GM18868 (cell line): Measurements from ENCODE around the gene DCC.

Source experiments
- ATAC-seq: cut with Tn5 transposase; IDR thresholded peaks from one replicate; pipeline ENCODE4 v1.9.1; 2021; ENCODE audit warnings: mild to moderate bottlenecking, moderate library complexity; ENCODE audit not compliant: unreplicated experiment

DCC gene

DNA sequence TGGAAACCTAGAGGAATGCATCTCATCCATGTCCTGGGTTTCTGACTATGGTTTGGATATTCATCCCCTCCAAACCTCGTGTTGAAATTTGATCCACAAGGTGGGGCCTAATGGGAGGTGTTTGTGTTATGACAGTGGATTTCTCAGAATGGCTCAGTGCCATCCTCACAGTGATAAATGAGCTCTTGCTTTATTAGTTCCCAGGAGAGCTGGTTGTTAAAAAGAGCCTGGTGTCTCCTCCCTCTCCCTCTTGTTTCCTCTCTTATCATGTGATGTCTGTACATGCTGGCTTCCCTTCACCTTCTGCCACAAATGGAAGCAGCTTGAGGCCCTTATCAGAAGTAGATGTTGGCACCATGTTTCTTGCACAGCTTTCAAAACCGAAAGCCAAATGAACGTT lies 424.3 kb downstream of the DCC start:
- no peak for ATAC-seq

DNA sequence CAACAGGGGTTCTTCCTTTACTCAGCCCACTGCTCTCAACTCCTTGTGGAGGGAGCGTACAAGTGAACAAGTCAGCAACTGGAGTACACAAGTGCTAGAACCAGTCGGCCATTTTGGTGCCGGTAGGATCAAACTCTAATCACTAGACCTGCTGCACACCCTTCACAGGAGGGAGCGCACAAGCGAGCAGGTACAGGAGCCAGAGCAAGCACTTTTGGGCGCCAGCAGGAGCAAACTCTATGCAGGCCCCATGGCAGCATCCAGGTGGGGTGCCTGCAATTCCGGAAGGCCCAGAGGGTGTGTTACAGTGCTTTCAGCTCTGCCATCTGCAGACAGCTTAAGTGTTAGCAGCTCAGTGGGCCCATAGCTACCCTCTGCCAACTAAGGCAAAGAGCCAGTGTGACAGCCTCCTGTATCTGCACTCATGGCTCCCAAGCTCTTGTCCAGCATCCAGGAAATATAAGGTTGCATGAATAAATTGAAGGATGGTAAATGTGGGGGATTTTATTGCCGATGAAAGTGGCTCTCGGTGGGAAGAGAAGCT lies 426.1 kb downstream of the DCC start:
- no peak for ATAC-seq

DNA sequence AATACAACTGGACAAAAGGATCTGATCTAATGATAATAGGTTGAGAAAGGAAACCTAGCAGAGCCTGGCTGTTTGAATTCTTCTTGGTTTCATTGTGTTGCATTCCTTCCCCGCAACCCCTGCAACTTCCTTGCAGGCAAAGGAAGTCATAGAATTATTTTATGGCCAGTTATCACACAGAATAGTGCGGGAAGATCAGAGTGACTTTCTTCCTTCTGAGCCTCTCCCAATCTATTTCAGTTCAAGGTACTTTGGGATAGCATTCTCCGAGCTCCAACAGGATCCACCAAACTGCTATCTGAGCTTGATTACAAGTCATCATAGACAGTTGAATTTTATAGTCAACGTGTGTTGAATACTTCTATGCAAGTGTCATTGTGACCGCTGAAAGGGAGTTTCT lies 441.1 kb downstream of the DCC start:
- no peak for ATAC-seq

GRCh38 chr18:52791321-52791720 lies 451.3 kb downstream of the DCC start:
- no peak for ATAC-seq

DNA sequence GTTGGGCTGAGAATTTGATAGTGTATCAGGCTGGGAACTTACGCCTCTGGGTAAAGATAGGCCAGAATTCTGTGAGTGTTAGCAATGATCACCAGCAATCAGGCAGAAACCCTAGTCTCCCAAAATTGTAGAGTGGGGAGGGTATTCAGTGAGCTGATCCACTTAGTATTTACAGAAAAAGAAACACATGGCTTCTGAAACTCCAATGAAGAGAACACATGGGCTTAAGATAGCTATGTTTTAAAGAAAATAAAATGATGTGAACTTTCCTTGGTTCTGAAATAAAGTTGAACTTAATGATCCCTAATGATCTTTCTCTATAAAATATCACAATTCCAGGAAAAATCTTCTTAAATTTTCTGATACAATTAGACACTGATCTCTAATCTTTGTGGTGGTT lies 472.8 kb downstream of the DCC start:
- ATAC-seq: no peak

- no peak for ATAC-seq
Measured at GRCh38 chr18:52813635-52814416, 473.8 kb downstream of the DCC start.

DNA sequence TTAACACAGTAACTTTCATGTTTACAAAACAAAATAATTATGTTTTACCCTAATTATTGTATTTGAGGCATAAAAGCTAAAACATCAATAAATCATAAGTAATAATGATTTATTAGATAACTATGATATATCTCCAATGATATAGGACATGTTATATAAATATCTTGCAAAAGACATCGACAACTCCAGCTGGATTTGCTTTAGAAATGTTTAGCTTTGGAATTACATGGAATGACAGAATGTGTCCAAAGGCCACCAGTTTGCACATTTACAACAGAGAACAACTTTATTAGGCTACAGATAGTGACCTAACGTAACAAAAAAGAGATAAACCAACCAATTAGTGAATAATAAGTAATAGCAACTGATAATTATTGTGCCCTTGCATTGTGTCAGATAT lies 475.7 kb downstream of the DCC start:
- ATAC-seq: no peak

- no peak for ATAC-seq
Measured at GRCh38 chr18:52816121-52816520, 476.1 kb downstream of the DCC start.

DNA sequence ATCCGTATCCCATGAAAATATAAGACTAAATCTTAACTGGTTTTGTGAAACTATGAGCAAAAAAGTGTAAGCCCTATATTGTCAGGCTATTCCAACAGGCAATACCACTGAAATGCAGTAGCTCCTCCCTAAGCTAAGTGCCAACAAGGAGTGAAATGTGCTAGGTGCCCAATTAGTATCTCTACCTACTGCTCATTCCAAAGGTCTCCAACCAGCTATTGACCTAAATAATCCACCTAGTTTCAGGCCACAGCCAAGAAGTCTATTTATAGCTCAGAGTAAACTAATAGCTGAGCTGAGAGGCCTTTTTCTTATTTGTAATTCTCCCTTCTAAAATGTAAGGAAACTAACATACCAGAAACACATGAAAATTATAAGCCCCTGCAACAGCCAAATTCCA lies 482.2 kb downstream of the DCC start:
- no peak for ATAC-seq

GRCh38 chr18:52824126-52824525 lies 484.1 kb downstream of the DCC start:
- ATAC-seq: no peak

GRCh38 chr18:52826994-52827393 lies 487.0 kb downstream of the DCC start:
- ATAC-seq: no peak

DNA sequence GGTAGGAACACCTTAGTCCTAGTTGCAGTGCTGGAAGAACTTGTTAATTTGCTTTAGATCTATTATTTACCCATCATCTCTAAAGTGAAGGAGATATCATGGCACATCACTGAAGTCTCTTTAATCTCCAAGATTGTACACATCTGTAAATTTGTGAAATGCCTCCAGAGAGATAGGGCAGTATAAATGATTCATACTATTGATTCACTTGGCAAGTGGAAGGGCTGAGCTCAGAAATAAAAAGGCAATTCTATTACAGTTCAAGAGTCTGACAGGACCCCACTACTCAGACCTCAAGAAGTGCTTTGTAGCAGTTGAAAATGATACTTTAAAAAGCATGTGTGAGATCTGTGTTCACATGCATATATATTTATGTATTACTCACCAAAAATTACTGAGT lies 489.3 kb downstream of the DCC start:
- no peak for ATAC-seq

DNA sequence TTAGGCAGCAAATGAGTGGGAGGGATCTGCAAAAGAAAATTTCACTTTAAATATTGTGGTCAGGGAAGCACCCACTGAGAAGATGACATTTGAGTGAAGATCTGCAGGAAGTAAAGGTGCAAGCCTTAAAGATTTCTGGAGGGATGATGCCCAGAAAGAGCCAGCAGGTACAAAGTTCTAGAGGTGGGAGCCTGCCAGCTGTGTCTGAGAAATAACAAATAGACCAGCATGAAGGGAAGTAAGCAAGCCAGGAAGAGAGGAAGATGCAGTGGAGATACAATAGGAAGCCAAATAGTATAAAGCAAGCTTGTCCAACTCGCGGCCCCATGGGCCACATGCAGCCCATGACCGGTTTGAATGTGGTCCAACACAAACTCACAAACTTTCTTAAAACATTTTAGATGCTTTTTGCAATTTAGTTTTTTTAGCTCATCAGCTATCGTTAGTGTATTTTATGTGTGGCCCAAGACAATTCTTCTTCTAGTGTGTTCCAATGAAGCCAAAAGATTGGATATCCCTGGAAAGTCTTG lies 489.9 kb downstream of the DCC start:
- no peak for ATAC-seq

DNA sequence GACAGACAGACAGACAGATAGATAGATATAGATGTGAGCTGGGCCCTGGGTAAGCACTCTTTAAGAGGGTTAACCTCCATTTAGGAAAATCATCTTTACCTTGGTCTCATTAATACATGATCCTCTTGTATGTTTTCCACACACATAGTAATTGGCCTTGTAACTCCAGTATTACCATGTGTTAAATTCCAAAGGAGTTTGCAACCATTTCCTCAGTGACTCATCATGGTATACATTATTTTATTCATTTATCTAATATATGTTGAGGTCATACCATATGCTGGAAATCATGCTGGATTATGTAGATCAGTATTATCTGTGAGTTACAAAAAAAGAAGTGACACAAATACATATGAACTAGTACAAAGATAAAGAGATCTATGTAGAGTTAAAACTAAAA lies 504.3 kb downstream of the DCC start:
- ATAC-seq: no peak

- ATAC-seq: no peak
Measured at GRCh38 chr18:52845036-52845435, 505.0 kb downstream of the DCC start.

- ATAC-seq: no peak
Measured at GRCh38 chr18:52850031-52850560, 510.1 kb downstream of the DCC start.

GRCh38 chr18:52861558-52861957 lies 521.6 kb downstream of the DCC start:
- no peak for ATAC-seq

DNA sequence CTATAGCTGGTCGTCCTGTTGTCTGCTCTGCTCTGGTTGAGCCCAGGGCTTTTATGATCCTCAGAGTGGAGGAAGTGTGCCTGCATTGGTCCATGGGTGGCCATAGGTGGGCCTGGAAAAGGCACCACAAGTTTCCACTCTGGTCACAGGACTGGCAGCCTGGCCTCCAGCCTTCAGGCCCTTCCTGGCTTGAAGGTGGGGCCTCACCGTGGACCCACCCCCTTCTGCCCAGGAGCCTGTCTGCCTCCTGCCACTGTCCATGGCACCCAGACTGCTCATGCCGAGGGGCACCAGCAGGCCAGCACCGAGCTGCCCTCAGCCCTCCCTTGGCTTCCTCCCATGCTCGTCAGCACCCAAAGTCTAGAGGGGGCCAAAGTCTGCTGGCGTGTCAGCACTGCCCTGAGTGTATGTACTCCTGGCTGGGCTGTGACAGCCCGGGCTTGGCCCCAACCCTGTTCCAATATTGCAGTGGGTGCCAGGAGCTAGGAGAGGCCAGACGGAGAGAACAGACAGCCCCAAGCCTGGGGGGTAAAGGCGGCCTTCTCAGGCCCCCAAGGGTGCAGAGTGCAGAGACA lies 529.4 kb downstream of the DCC start:
- ATAC-seq: no peak

GRCh38 chr18:52869942-52870907 lies 530.2 kb downstream of the DCC start:
- ATAC-seq: no peak

- no peak for ATAC-seq
Measured at GRCh38 chr18:52874774-52875173, 534.8 kb downstream of the DCC start.

GRCh38 chr18:52875725-52876124 lies 535.7 kb downstream of the DCC start:
- no peak for ATAC-seq
